Renal cortex interstitium (tissue), 11 donors: ENCODE results near the gene CARNS1. TPM values are rescaled to one million over a fixed set of nuclear protein-coding genes. Genes with fewer than 3 reads are reported as not detected.
"Not testable (repeated sequence)": the region's sequence is repeated elsewhere in the genome, so short reads cannot be mapped to it uniquely, and the experiment has no call there.

ENCODE experiments used
- DNase-seq, 11 donors: peaks; one replicate each; pipeline ENCODE4 v3.0.0-alpha.2; 2013; ENCODE audit warnings: low read depth in 9 of 11, low spot score in 4 of 11; ENCODE audit errors: extremely low read depth in 1 of 11
- polyA plus RNA-seq, 3 donors: library from polyadenylated mRNA; unstranded; fragments of 120-200 nt; gene quantifications; one replicate each; pipeline ENCODE4 v1.2.1, GENCODE V29; 2013; ENCODE audit not compliant: insufficient read length in 3 of 3

CARNS1 gene
- polyA plus RNA-seq, 3 donors: 2.0 to 5.2 (median 2.7) TPM

DNA sequence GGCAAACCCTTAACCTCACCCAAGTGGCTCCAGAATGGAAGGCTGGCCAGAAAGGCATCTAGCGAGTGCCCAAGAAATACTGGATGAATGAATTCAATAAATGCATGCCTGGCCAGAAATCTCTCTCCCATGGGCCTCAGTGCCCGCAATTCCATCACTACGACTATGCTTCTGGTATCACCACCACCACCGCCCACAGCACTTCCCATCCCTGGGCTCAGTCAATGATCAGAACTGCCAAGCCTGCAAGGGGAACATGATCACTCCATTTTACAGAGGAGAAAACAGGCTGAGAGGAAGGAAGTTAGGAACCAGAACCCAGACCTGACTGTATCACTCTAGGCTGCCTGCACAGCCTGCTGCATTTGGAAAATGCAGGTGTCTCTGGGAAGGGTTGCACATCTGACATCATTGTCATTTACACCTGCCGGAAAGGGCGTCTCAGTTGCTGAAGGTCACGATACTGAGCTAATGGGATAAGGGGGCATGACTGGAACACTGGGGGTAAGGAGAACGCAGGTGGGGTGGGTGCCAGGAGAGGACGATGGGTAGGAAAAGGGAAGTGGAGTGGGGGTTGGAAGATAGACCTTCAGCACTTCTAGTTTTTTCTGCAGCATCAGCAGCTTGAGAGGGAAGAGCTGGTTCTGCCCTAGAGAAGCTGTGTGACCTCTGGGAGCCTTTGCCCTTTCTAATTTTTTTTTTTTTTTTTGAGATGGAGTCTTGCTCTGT is 33.8 kb downstream of the CARNS1 start:
- no peak for DNase-seq

DNA sequence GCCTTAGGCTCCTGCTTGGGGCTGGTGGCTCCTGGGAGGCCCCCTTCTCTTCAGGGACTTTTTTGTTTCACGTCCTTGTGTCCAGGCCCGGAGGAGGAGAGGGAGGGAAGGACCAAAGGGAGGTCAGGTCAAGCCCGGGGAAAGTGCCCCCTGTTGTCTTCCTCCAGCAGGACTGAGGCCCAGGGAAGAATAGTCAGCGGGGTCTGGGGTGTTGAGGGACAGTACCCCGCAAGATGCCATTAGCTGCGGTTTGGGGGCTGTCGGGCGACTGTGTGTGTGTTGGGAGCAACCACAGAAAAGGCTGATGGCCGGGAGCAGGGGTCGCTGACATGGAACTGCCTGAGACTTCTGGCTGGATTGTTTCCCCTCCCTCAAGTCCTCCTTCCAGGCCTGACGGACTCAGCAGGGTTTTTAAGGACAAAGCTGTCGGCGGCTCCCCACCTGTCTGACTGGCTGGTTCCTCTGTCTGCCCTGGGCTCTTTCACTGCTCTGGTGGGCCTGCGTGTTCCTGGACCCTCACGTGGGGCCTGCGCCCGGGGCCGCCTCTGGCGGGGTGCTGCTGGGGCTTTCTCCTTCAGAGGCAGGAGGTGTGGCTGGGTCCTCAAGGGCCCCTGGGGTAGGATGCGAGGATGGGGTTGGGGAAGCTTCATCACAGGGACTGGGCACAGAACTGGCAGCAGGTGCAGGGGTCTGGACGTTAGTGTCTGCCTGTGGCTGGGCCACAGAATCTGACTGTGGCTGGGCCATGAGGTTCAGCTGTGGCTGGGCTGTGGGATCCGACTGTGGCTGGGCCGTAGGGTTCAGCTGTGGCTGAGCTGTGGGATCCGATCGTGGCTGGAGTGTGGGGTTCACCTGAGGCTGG is 35.5 kb downstream of the CARNS1 start:
- no peak for DNase-seq

DNA sequence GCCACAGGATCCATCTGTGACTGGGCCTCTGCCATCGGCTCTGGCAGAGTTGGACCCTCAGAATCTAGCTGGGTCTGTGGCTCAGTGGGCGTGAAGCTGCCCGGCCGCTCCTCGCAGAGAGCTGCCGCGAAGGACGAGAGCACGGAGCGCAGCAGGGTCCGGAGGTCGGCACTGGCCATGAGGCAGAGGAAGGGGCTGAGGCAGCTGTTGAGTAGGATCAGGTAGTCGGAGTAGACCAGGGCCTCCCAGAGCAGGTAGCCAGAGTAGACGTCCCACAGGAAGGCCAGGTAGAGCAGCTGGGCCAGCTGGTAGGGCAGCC is 36.1 kb downstream of the CARNS1 start:
- no peak for DNase-seq

DNA sequence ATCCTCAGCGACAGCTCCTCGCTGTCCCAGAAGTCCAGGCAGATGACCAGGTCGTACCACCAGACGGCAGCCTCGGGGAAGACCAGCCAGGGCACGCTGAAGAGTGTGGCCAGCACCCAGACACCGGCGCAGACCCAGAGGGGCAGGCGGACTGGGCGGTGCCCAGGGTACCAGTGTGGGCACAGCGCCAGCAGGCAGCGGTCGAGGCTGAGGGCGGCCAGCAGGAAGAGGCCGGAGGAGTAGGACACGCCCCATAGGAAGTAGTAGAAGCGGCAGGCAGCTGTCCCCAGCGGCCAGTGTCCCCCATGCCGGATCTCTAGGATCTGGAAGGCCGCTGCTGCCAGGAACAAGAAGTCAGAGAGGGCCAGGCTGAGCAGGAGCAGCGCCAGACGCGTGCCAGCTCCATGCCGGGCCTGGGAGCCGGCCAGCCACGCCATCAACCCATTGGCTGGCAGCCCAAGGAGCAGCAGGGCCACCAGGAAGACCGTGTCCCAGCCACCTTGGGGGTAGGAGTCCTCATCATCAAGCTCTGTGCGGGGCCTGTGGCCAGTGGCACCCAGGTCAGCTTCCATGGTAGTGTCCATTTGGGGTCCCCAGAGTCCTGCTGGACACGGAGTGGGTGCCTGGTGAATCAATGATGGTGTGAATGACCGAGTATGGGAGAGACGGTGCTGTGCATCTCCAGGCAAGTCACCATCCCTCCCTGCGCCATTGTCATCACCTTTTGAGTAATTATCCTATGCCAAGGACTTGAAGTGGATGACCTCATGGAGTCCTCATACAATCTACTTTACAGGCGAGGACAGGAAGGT is 36.9 kb downstream of the CARNS1 start, which contains the start of gene GPR152:
Gene GPR152, minus strand, starts transcription at position 589 of the 812 bp plus-strand sequence. Its CDS starts 5 bp downstream, at position 584.
- no peak for DNase-seq

DNA sequence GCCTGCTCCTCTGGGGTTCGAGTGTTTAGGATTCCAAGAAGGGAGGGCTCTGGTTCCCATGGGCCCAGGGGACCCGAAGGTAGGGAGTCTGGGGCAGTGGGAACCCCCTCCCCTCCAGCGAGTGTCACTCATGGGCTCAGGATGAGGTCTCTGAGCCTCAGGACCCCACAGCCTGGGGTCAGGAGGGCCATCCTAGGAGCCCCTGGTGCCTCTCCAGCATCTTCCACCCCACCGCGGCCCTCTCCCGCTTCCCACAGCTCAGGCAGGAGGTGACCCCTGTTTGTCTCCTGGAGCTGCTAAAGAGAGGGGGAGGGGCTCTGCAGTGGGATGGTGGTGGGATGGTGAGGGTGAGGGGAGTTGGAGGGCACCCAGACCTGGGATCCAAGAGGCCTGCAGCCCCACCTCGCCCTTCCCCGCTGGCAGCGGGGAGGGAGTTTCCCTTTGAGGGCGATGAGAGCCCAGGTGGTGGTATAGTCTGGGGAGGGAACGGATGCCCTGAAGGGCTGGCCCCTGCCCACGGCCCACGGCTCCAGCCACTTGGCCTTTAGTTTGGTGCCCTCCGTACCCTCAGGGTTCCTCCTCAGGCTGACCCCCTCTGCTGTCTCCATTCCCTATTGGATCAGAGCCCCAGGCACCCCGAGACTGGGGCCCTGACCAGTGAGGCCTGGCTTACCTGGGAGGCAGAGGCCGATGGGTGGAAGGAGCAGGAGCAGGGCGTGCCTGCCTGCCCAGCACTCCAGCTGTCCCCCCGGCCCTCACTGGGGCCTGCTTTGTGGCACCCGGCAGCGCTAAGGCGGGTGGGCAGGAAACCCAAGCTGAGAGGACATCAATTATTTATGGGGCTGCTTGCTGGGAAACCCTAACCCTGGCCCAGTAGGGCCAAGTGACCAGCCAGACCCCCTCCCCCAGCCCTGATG is 38.6 kb downstream of the CARNS1 start:
- no peak for DNase-seq

DNA sequence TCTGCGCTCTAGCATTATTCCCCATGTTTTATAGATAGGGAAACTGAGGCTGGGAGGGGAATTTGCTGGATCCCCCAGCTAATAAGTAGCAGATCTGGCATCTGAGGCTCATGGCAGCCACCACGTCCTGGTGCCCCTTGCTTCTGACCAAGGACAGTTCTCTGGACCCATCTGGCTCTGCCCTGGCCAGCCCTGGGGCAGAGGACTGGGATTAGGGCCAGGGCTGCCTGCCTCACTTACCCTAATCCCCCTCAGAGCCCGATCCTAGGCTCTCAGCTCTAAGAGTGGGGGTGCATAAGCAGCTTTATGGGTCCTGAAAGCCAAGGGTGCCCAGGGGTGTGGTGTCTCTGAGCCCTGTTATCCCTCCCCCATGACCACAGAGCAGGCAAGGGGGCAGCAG is 39.6 kb downstream of the CARNS1 start, which contains the start of gene CABP4:
Gene CABP4, plus strand, starts transcription at position 301 of the 400 bp plus-strand sequence. Its CDS starts 70 bp downstream, at position 371.
- DNase-seq: no peak

DNA sequence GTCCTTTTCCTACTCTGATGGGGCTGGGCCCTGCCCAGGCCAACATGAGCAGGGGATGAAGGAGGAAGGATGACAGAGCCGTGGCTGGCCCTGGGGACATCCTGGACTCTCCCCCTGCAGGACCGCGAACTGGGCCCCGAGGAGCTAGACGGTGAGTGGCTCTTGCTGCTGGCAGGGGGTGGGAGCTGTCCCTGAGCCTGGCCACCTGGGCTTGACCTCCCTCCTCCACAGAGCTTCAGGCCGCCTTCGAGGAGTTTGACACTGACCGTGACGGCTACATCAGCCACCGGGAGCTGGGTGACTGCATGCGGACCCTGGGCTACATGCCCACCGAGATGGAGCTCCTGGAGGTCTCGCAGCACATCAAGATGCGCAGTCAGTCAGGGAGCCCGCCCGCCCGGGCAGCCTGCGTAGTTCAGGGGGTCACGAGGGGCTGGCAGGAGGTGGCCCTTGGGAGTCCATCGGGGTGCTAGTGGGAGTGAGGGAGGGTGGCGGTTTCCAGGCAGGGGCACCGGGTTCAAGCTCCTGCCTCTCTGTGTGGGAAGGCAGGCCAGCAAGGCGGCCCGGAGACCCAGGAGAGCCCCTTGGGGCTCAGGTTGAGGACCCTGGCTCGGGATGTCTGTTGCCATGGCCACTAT is 40.7 kb downstream of the CARNS1 start:
- no peak for DNase-seq

DNA sequence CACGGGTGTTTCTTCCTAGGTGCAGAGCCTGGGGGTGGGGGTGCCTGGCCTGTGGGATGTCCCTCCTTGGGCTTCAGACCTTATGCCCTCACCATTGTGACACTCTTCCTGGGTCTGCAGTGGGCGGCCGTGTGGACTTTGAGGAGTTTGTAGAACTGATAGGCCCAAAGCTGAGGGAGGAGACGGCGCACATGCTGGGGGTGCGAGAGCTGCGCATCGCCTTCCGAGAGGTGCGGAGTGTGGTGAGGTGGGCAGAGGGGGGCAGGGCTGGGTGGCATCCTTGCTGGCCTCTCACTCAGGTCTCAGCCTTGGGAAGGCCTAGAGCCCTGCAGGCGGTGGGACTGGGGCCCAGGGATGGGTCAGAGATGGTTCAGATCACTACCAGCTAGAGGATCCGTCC is 42.0 kb downstream of the CARNS1 start:
- DNase-seq: no peak

DNA sequence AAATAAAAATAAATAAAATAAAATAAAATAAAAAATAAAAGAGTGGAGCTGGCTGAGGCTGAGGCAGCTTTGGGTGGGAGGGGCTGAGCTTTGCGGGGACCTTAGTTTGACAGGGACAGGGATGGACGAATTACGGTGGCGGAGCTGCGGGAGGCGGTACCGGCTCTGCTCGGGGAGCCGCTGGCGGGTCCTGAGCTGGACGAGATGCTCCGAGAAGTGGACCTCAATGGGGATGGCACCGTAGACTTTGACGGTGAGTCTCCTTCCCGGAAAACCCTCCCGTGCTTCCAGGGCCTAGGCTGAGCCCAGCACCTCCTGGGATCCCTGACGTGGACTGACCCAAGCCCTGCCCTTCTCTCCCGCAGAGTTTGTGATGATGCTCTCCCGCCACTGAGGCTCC is 42.8 kb downstream of the CARNS1 start:
- DNase-seq: no peak

DNA sequence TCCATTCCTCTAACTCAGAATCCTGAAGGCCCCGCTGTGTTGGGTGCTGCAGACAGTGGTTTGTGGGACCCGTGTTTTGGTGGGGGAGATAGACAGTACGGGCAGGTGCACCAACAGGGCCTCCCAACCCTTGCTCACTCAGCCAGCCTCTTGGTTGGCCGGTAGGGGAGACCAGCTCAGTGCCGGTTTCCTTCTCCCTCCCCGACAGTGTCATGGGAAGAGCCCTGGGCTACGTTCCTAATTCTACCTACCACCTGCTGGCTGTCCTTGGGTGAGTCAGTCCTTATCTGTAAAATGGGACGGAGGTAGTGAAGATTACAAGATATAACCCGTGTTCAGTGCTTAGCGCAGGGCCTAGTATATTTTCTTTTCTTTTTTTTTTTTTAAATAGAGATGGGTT is 47.7 kb downstream of the CARNS1 start:
- DNase-seq: no peak

DNA sequence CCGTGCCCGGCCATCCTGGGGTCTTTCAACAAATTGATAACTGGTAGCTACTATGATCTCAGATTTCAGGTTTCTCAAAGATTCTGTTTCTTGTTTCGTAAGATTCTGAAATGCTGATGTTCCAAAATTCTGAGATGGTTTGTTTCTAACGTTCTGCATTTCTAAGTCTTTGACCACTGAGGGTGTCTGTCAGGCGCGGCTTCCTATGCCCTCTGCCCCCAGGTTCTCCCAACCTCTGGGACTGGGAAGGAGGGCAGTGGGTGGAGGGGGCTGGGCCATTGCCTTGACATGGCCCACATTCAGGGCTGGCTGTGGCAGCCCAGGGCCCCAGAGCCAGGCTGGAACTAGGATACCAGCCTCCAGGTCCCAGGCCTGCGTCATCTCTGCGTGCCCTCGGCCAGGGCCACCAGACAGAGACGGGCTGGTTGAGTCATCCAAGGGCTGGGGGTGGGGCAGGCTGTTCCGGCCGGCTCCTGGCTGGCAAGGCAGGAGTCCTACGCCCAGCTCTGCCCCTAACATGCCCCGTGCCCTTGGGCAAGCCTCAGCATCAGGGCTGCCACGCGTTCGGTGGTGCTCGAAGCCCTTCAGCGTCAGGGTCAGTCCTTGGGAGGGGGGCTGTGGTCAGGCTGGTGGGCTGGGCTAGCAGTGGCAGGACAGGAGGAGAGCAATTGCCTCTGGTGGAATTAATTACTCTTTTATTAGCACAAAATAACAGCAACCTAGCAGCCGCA is 48.4 kb downstream of the CARNS1 start:
- DNase-seq: no peak

DNA sequence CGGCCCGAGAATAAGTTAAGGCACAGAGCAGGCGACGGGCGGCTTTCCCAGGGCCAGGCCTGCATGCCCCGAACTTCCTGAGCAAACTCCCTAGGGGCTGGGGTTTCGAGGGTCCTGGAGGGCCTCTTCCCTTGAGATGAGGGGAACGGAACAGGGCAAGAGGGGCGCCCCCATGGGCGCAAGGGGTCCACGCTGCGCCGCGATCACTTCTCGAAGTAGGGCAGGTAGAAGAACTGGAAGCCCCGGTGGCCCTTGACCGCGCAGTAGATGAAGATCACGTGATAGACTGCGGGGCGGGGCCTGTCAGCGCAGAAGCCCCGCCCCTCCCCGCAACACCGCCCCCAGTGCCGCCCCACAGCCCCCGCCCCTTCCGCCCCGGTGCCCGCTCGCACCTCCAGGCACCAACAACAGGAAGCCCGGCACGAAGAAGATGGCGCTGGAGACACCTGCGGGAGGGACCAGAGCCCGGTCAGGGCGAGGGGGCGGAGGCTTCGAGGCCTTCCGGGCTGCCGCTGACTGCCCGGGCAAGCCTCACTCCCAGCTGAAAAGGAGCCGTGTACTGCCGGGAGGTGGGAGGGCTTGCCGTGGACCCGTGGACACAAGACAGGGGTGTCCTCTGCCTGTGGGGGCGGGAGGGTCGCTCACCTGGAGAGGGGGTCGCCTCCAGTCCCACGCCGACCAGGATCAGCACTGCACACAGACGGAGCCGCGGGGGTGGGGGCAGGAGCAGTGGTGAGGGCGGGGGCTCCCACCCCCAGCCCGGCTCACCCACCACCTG is 49.1 kb downstream of the CARNS1 start:
- DNase-seq: peak; percentile 47 to 81 (median 68)

DNA sequence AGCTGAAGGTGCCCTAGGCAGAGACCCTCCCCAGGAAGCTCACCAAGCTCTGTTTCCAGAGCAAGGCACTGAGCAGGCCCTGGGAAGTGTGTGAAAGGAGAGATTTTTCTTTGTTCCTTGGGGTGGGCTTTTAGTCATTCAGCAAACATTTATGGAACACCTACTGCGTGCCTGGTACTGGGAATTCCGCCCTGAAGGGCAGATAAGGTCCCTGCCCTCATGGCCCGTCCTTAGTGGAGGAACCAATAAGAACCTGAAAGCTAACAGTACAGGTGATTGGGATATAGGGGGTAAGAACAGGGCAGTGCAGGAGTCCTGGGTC is 49.7 kb downstream of the CARNS1 start:
- DNase-seq: no peak

DNA sequence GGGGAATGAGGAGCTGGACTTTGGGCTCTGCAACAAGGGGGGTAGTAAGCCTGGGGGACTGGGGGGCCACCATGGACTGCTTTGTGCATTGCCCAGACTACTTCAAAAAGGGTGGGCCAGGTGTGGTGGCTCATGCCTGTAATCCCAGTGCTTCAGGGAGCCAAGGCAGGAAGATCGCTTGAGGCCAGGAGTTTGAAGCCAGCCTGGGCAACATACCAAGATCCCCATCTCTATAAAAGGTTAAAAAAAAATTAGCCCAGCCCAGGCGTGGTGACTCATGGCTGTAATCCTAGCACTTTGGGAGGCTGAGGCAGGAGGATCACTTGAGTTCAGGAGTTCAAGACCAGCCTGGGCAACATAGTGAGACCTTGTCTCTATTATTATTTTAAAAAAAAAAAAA is 50.1 kb downstream of the CARNS1 start:
- DNase-seq: not testable (repeated sequence)

DNA sequence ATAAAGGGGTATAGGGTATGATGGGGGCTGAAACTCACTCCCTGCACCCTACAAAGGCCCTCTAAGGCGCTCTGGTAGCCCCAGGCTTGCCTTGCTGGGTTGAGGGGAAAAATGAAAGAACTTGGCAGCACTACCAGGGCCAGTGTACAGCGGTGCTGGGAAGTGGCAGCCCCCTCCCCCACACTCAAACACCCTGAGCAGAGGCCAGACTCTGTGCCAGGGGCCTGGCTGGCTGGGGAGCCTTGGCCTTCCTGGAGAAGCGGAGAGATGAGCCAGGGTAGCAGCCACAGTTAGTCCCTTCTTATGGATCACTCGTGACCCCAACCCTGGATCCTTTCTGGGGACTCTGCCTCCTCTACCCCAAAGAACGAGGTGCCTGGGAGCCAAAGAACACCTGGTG is 50.9 kb downstream of the CARNS1 start:
- no peak for DNase-seq

DNA sequence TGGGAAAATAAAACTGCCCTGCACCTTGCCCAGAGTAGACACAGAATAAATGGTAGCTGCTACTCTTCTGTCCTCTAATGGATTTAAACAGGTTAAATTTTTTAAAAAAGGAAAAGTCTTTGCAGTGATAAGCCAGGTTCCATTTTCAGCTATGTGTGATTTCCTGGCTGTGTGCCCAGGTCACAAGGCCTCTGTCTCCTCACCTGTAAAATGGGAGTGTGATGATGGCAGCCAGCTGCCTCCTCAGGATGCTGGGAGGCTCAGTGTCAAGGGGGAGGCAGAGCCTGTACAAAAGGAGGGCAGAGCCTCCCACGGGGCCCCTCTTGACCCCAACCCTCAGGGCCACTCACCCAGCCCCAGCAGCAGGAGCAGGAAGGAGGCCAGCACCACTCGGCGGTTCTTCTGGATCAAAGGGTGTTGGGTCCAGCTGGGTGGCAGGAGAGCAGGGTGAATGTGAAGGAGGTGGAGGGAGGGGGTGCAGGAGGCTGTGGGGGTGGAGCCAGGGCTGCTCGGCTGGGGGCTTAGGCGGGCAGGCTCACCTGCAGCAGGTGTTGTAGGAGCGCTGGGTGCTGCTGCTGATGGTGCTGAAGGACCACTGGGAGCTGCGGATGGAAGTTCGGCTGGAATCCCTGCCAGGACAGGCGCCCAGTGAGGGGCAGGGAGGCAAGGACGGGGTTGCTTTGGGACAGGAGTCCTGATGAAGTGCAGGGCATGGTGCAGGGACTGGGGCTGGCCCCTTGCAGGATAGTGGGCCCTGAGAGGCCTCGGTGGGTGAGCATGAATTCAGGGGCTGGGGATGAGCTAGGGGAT is 51.7 kb downstream of the CARNS1 start:
- DNase-seq: no peak
